Mucosa of descending colon (tissue), 3 donors: Measurements from ENCODE around the gene ACTR1A. TPM values are rescaled to one million over a fixed set of nuclear protein-coding genes. Genes with fewer than 3 reads are reported as not detected.

Experiments used
- ATAC-seq: fragments of 200-7000 bp; cut with Tn5 transposase; one replicate; pipeline ENCODE4 v1.9.1; 2020; ENCODE audit warnings: mild to moderate bottlenecking, moderate library complexity
- DNase-seq, 3 donors: peaks; one replicate each; pipeline ENCODE4 v3.0.0-alpha.2; 2020
- H3K36me3 ChIP-seq: fragments of 200-600 bp; one replicate; pipeline ENCODE4 v1.8.0; 2021; ENCODE audit warnings: low read depth, mild to moderate bottlenecking
- H3K4me1 ChIP-seq: fragments of 200-600 bp; one replicate; pipeline ENCODE4 v1.8.0; 2021; ENCODE audit warnings: low read depth, mild to moderate bottlenecking
- H3K4me3 ChIP-seq: fragments of 200-600 bp; one replicate; pipeline ENCODE4 v1.8.0; 2021; ENCODE audit warnings: mild to moderate bottlenecking
- H3K9me3 ChIP-seq: fragments of 200-600 bp; one replicate; pipeline ENCODE4 v1.8.0; 2021; ENCODE audit warnings: mild to moderate bottlenecking
- CTCF ChIP-seq: fragments of 200-600 bp; IDR thresholded peaks from one replicate; pipeline ENCODE4 v1.8.0; 2022; ENCODE audit warnings: antibody characterized with exemption, mild to moderate bottlenecking
- intact Hi-C, 2 donors: fragments of 100-400 bp; cut with DNase I in 1 of 2; cut with micrococcal nuclease in 1 of 2; formaldehyde crosslinking; loops; one replicate each; pipeline versions ENCODE4 v1.11.0 to v1.11.1; 2022; cut with DNase I, micrococcal nuclease
- total RNA-seq, 3 donors: library from RNA; stranded (reverse); fragmentation: NEBNext Ultra II Directional in 2 of 3; extraction: Animal tissue kit (Norgen Biotek cat#: 25700) in 2 of 3; gene quantifications; one replicate each; pipeline versions ENCODE4 v1.2.1 to v1.2.4, GENCODE V29; 2021 to 2023
- donor health status: DM: no; HTN: no; CAD: no; lungs with moderate emphysema.
- donor health status: DM: no; HTN: no; CAD: no.
- donor health status: DM: no; HTN: yes; CAD: no.

ACTR1A gene
- total RNA-seq, 3 donors from 2014 or later: 70.6 to 121 (median 77.7) TPM

- intact Hi-C loops: no loop called here
- DNase-seq: peak in 1 of 3 donors; percentile 64
- TF ChIP-seq CTCF: no peak
- no peaks in the 10 kb centered on the region for H3K36me3 ChIP-seq
- H3K4me3 ChIP-seq: no peak overlapping the region
- no peaks in the 10 kb centered on the region for H3K9me3 ChIP-seq
- ATAC-seq: no peak
- peaks cover 15% of the 10 kb centered on the region for H3K4me1 ChIP-seq
Observed at GRCh38 chr10:102435529-102436233, 66.8 kb downstream of the ACTR1A start.

GRCh38 chr10:102435133-102435497 is 67.4 kb downstream of the ACTR1A start:
- DNase-seq: no peak
- Histone ChIP-seq H3K4me1 (peaks cover 15% of the 10 kb centered on the region), H3K9me3 (no peaks in the 10 kb centered on the region), H3K36me3 (no peaks in the 10 kb centered on the region), H3K4me3 (no peak overlapping the region)
- intact Hi-C loops: no loop called here
- no peak for ATAC-seq
- no peak for TF ChIP-seq CTCF

- peaks cover 15% of the 10 kb centered on the region for H3K4me1 ChIP-seq
- no peak overlapping the region for H3K4me3 ChIP-seq
- intact Hi-C loops: no loop called here
- H3K36me3 ChIP-seq: no peaks in the 10 kb centered on the region
- TF ChIP-seq CTCF: no peak
- DNase-seq: no peak
- no peak for ATAC-seq
- no peaks in the 10 kb centered on the region for H3K9me3 ChIP-seq
Observed at GRCh38 chr10:102434394-102435132, 67.9 kb downstream of the ACTR1A start.

- intact Hi-C loops: no loop called here
- ATAC-seq: no peak
- peak in 1 of 3 donors; percentile 57 for DNase-seq
- Histone ChIP-seq H3K36me3 (no peaks in the 10 kb centered on the region), H3K4me3 (no peak overlapping the region), H3K4me1 (peaks cover 15% of the 10 kb centered on the region), H3K9me3 (no peaks in the 10 kb centered on the region)
- TF ChIP-seq CTCF: no peak
Observed at GRCh38 chr10:102433619-102434046, 68.9 kb downstream of the ACTR1A start.

- intact Hi-C loops: no loop called here
- H3K9me3 ChIP-seq: no peaks in the 10 kb centered on the region
- no peak for TF ChIP-seq CTCF
- peak; percentile 98 for ATAC-seq
- peak; percentile 98 to 99 (median 99) for DNase-seq
- peaks cover 15% of the 10 kb centered on the region for H3K4me1 ChIP-seq
- peak within 1 kb of the TSS; percentile 70 for H3K4me3 ChIP-seq
- no peaks in the 10 kb centered on the region for H3K36me3 ChIP-seq
Observed at GRCh38 chr10:102432162-102432950, 70.2 kb downstream of the ACTR1A start, which contains the start of gene CUEDC2. TSS of gene CUEDC2 (minus strand) at chr10:102432574. CDS start at chr10:102425188, 7,386 bp downstream.
